K562 (cell line): ENCODE data around the gene SPDL1. TPM values are rescaled to one million over a fixed set of nuclear protein-coding genes. Genes with fewer than 3 reads are reported as not detected.

ENCODE experiments used
- ATAC-seq: fragments of 200-7000 bp; cut with Tn5 transposase; 3 replicates; pipeline ENCODE4 v1.9.1; 2020; ENCODE audit warnings: moderate library complexity
- BruUV-seq: library from RNA; stranded (reverse); fragments of 400-500 nt; replicated peaks from 2 replicates; lab custom pipeline; 2021; lab: Mats Ljungman, UMichigan
- CTCF ChIA-PET: fragments of 300-600 bp; formaldehyde crosslinking; extraction: SDS; loops from one replicate; lab custom pipeline; 2021; ENCODE audit warnings: low intra/inter-chr PET ratio; lab: Yijun Ruan, JAX
- POLR2A ChIA-PET: fragments of 300-600, 350-650 bp; sonication (Branson Sonifier 250); formaldehyde crosslinking; extraction: SDS; loops from one replicate; lab custom pipeline; 2021; ENCODE audit warnings: antibody characterized with exemption, inconsistent platforms; lab: Yijun Ruan, JAX
- DNase-seq, 4 experiments: peaks; one replicate each; pipeline versions ENCODE4 v3.0.0 to v3.0.0-alpha.2; 2011 to 2018; ENCODE audit warnings: low spot score in 3 of 4, mixed read lengths in 3 of 4; ENCODE audit errors: extremely low read depth in 1 of 4
- FAIRE-seq: peaks from 2 replicates; lab custom pipeline; 2011; peaks lifted over from hg19 to GRCh38; lab: Jason Lieb, UNC
- H2AFZ ChIP-seq: 2 replicates; pipeline ENCODE4 v1.6.0; 2011; ENCODE audit warnings: low read depth, low read length, control low read depth, inconsistent platforms
- H3K27ac ChIP-seq: fragments of 200-600 bp; 3 replicates; pipeline ENCODE4 v1.8.0; 2011; ENCODE audit warnings: low read depth, mild to moderate bottlenecking, control low read depth, inconsistent platforms, low read length, moderate library complexity, mixed read lengths; ENCODE audit errors: extremely low read depth
- H3K27me3 ChIP-seq, 2 experiments: fragments of 300-600 bp in 1 of 2; 2 replicates in 1 of 2; 3 replicates in 1 of 2; pipeline versions ENCODE4 v1.6.0 to v1.8.0; 2011; ENCODE audit warnings: inconsistent platforms in 2 of 2, low read length in 2 of 2, mild to moderate bottlenecking in 1 of 2, mixed read lengths in 1 of 2, moderate library complexity in 1 of 2; ENCODE audit not compliant: control insufficient read depth in 2 of 2, insufficient read depth in 2 of 2
- H3K36me3 ChIP-seq: fragments of 300-600 bp; 3 replicates; pipeline ENCODE4 v1.8.0; 2011; ENCODE audit warnings: mild to moderate bottlenecking, low read length, inconsistent platforms; ENCODE audit not compliant: control insufficient read depth, insufficient read depth
- H3K4me1 ChIP-seq, 2 experiments: fragments of 200-600 bp in 1 of 2; replicated peaks in 1 of 2; 2 replicates in 1 of 2; 3 replicates in 1 of 2; pipeline versions ENCODE4 v1.5.1 to v1.8.0; 2011; ENCODE audit warnings: inconsistent platforms in 2 of 2, low read length in 2 of 2, mild to moderate bottlenecking in 1 of 2, mixed read lengths in 1 of 2, moderate library complexity in 1 of 2; ENCODE audit not compliant: control insufficient read depth in 2 of 2, insufficient read depth in 2 of 2
- H3K4me2 ChIP-seq: 2 replicates; pipeline ENCODE4 v1.6.1; 2011; ENCODE audit warnings: low read length, control low read depth, inconsistent platforms, mixed read lengths; ENCODE audit not compliant: insufficient read depth
- H3K4me3 ChIP-seq: fragments of 200-600 bp; sonication (generic), shearing (Covaris generic); 2 replicates; pipeline ENCODE4 v1.5.1; 2016; ENCODE audit warnings: control low read depth, inconsistent platforms
- H3K79me2 ChIP-seq: fragments of 200-600 bp; 3 replicates; pipeline ENCODE4 v1.8.0; 2011; ENCODE audit warnings: low read length, inconsistent platforms; ENCODE audit not compliant: control insufficient read depth, insufficient read depth
- H3K9ac ChIP-seq, 2 experiments: 2 replicates each; pipeline versions ENCODE4 v1.6.0 to v1.6.1; 2011; ENCODE audit warnings: low read depth in 2 of 2, low read length in 2 of 2, control low read depth in 1 of 2, inconsistent platforms in 1 of 2, mild to moderate bottlenecking in 1 of 2, mixed read lengths in 1 of 2; ENCODE audit not compliant: insufficient read depth in 1 of 2
- H3K9me1 ChIP-seq: one replicate; pipeline ENCODE4 v1.6.0; 2011; ENCODE audit warnings: inconsistent platforms, mild to moderate bottlenecking, low read length, moderate library complexity; ENCODE audit not compliant: control insufficient read depth, insufficient read depth
- H3K9me3 ChIP-seq: replicated peaks from 2 replicates; pipeline ENCODE4 v1.5.1; 2011; ENCODE audit warnings: low read depth, low read length, inconsistent platforms; ENCODE audit not compliant: control insufficient read depth, insufficient read depth
- H4K20me1 ChIP-seq: replicated peaks from 2 replicates; pipeline ENCODE4 v1.6.1; 2011; ENCODE audit warnings: low read length, inconsistent platforms, mixed read lengths; ENCODE audit not compliant: control insufficient read depth, insufficient read depth
- GTF2E2 ChIP-seq: fragments of 200-800 bp; sonication (Bioruptor generic); IDR thresholded peaks from 2 replicates; pipeline ENCODE4 v1.6.1; 2016; ENCODE audit warnings: missing genetic modification characterization, missing compliant biosample characterization
- ZNF140 ChIP-seq: fragments of 250-450 bp; sonication (Bioruptor Pico); IDR thresholded peaks from 2 replicates; pipeline ENCODE4 v1.8.0; 2021; ENCODE audit warnings: moderate library complexity, mild to moderate bottlenecking, inconsistent platforms
- ZNF354B ChIP-seq: fragments of 250-450 bp; sonication (Bioruptor Pico); IDR thresholded peaks from 2 replicates; pipeline ENCODE4 v1.4.0; 2020
- ZNF707 ChIP-seq: fragments of 250-450 bp; sonication (Bioruptor Pico); conservative IDR thresholded peaks from 2 replicates; pipeline ENCODE4 v1.8.0; 2022; ENCODE audit warnings: inconsistent platforms, mild to moderate bottlenecking, moderate library complexity
- ZNF778 ChIP-seq: fragments of 450-650 bp; formaldehyde crosslinking; IDR thresholded peaks from 2 replicates; pipeline ENCODE4 v1.4.0; 2020; ENCODE audit warnings: mild to moderate bottlenecking, moderate library complexity
- WGBS: fragments of 100-300 bp; shearing (Covaris generic); methylation state at CpG from one replicate; pipeline ENCODE4 v1.1.6; 2016; ENCODE audit warnings: low coverage, mixed read lengths; ENCODE audit not compliant: insufficient coverage; ENCODE audit errors: missing lambda C conversion rate; 5-methylcytosine and 5-hydroxymethylcytosine counted together
- in situ Hi-C: fragments of 300-500 bp; cut with MboI; formaldehyde crosslinking; loops from 4 replicates; pipeline ENCODE4 v1.15.0; 2018; ENCODE audit warnings: inconsistent platforms, mixed read lengths
- intact Hi-C: fragments of 100-400 bp; cut with micrococcal nuclease; formaldehyde crosslinking; loops from 2 replicates; pipeline ENCODE4 v1.14.2; 2022
- polyA plus RNA-seq, 8 experiments: library from polyadenylated mRNA; depleted of rRNA in 4 of 8; stranded (reverse) in 5 of 8; unstranded in 3 of 8; fragments of >200 nt; fragmentation: Nextera tagmentation in 2 of 8; fragmentation: Illumina TruSeq in 1 of 8; extraction: Ambion mirVana in 2 of 8; extraction: Trizol in 1 of 8; gene quantifications; 2 replicates each; pipeline versions ENCODE4 v1.2.1 to v1.2.3, GENCODE V29; 2011 to 2014; ENCODE audit warnings: inconsistent platforms in 1 of 8, missing spikeins in 1 of 8
- total RNA-seq, 7 experiments: library from RNA; depleted of rRNA in 6 of 7; stranded (reverse); fragments of >200 nt in 6 of 7; fragmentation: Illumina TruSeq in 2 of 7; extraction: Trizol in 2 of 7; gene quantifications; 2 replicates each; pipeline versions ENCODE4 v1.2.1 to v1.2.3, GENCODE V29; 2011 to 2021; ENCODE audit warnings: low replicate concordance in 1 of 7
- TF ChIP-seq, protein P1 (sequence below): IDR thresholded peaks from 3 replicates; pipeline ENCODE4 v1.6.1; 2011; ENCODE audit warnings: borderline replicate concordance, mild to moderate bottlenecking; ENCODE audit not compliant: insufficient read length, insufficient read depth
- TF ChIP-seq, protein P2 (sequence below): fragments of 450-650 bp; formaldehyde crosslinking; IDR thresholded peaks from 2 replicates; pipeline ENCODE4 v1.4.0; 2022; ENCODE audit warnings: missing genetic modification characterization
- TF ChIP-seq, protein P3 (sequence below), 2 experiments: fragments of 450-650 bp; formaldehyde crosslinking in 1 of 2; IDR thresholded peaks; 2 replicates each; pipeline versions ENCODE4 v1.4.0 to v1.6.1; 2014 to 2020; ENCODE audit warnings: mild to moderate bottlenecking in 2 of 2, borderline replicate concordance in 1 of 2, low read depth in 1 of 2
- TF ChIP-seq, protein P4 (sequence below): fragments of 450-650 bp; conservative IDR thresholded peaks from 2 replicates; pipeline ENCODE4 v1.6.1; 2016; ENCODE audit warnings: missing genetic modification characterization, low read depth, mild to moderate bottlenecking, missing compliant biosample characterization, moderate library complexity

The SPDL1 gene
- total and polyA plus RNA-seq, 9 of the 15 experiments (the other 6 are each of a cell fraction or from before 2014, with no cell fraction given) = 32.4 to 59.6 (median 49.0) TPM

DNA sequence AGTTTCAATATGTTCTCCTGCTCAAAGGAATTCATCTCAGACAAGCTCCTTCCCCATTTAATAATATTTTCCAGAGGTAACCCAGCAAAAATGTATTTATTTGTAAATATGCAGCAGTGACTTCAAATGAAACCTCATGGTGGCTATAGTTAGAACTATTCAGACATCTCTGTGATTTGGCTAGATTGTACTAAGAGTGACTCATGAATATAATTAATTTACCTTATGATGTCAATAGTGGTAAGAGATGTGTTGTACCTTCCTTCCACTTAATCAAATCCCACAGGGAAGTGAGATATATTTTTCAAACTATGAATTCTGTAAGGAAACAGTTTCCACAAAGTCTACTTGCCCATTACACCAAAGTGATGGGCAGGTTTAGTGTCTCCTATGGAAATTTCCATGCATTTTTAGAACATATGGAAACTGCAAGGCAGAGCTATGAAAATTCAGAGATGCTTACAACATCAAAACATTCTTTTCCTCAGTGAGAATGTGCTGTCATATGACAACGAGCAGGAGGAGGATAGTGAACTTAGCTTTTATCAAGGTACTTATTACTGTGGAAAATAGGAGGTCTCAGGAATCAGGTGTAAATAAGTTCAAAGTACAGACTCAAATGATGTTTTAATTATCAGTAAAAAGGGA lies 34.0 kb upstream of the SPDL1 start:
- Histone ChIP-seq H3K27ac (no peak overlapping the region), H3K9ac (no peak overlapping the region), H3K9me1 (no peaks in the 10 kb centered on the region), H3K27me3 (no peaks in the 10 kb centered on the region; a peak in 1 of 5 replicates), H3K79me2 (no peaks in the 10 kb centered on the region), H3K9me3 (no peaks in the 10 kb centered on the region), H3K4me3 (no peak overlapping the region), H3K4me1 (no peaks in the 10 kb centered on the region), H3K36me3 (no peaks in the 10 kb centered on the region), H2AFZ (no peak overlapping the region), H3K4me2 (no peak overlapping the region), H4K20me1 (no peaks in the 10 kb centered on the region)
- ChIA-PET POLR2A (no interaction called here), CTCF (no interaction called here)
- no peak for ATAC-seq
- no peak for DNase-seq
- no peak for FAIRE-seq
- intact Hi-C loops (no loop called here), in situ Hi-C loops (no loop called here)
- WGBS = 0% methylated on average over 1 of the region's 1 CpG
- BruUV-seq = no TSS peak
- TF ChIP-seq, protein P1, sequence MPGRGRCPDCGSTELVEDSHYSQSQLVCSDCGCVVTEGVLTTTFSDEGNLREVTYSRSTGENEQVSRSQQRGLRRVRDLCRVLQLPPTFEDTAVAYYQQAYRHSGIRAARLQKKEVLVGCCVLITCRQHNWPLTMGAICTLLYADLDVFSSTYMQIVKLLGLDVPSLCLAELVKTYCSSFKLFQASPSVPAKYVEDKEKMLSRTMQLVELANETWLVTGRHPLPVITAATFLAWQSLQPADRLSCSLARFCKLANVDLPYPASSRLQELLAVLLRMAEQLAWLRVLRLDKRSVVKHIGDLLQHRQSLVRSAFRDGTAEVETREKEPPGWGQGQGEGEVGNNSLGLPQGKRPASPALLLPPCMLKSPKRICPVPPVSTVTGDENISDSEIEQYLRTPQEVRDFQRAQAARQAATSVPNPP = no peak
- TF ChIP-seq, protein P2, sequence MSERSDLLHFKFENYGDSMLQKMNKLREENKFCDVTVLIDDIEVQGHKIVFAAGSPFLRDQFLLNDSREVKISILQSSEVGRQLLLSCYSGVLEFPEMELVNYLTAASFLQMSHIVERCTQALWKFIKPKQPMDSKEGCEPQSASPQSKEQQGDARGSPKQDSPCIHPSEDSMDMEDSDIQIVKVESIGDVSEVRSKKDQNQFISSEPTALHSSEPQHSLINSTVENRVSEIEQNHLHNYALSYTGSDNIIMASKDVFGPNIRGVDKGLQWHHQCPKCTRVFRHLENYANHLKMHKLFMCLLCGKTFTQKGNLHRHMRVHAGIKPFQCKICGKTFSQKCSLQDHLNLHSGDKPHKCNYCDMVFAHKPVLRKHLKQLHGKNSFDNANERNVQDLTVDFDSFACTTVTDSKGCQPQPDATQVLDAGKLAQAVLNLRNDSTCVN (CRISPR knock-in tag) = no peak
- TF ChIP-seq, protein P3, sequence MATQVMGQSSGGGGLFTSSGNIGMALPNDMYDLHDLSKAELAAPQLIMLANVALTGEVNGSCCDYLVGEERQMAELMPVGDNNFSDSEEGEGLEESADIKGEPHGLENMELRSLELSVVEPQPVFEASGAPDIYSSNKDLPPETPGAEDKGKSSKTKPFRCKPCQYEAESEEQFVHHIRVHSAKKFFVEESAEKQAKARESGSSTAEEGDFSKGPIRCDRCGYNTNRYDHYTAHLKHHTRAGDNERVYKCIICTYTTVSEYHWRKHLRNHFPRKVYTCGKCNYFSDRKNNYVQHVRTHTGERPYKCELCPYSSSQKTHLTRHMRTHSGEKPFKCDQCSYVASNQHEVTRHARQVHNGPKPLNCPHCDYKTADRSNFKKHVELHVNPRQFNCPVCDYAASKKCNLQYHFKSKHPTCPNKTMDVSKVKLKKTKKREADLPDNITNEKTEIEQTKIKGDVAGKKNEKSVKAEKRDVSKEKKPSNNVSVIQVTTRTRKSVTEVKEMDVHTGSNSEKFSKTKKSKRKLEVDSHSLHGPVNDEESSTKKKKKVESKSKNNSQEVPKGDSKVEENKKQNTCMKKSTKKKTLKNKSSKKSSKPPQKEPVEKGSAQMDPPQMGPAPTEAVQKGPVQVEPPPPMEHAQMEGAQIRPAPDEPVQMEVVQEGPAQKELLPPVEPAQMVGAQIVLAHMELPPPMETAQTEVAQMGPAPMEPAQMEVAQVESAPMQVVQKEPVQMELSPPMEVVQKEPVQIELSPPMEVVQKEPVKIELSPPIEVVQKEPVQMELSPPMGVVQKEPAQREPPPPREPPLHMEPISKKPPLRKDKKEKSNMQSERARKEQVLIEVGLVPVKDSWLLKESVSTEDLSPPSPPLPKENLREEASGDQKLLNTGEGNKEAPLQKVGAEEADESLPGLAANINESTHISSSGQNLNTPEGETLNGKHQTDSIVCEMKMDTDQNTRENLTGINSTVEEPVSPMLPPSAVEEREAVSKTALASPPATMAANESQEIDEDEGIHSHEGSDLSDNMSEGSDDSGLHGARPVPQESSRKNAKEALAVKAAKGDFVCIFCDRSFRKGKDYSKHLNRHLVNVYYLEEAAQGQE (IDR thresholded peaks at IDR 0.05; ENCODE audit: borderline replicate concordance) = no peak
- TF ChIP-seq, protein P3 (CRISPR knock-in tag; IDR thresholded peaks at IDR 0.05; ENCODE audit: low read depth) = no peak
- TF ChIP-seq, protein P4, sequence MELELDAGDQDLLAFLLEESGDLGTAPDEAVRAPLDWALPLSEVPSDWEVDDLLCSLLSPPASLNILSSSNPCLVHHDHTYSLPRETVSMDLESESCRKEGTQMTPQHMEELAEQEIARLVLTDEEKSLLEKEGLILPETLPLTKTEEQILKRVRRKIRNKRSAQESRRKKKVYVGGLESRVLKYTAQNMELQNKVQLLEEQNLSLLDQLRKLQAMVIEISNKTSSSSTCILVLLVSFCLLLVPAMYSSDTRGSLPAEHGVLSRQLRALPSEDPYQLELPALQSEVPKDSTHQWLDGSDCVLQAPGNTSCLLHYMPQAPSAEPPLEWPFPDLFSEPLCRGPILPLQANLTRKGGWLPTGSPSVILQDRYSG (tag) = no peak
- TF ChIP-seq ZNF778 (no peak), GTF2E2 (no peak), ZNF707 (CRISPR knock-in tag) (no peak), ZNF354B (no peak), ZNF140 (CRISPR knock-in tag) (no peak)
